ENCODE measurements around the gene CGREF1. TPM values are rescaled to one million over a fixed set of nuclear protein-coding genes. Genes with fewer than 3 reads are reported as not detected.
A peak's percentile ranks its signal among the peaks of the same experiment; 100 is the strongest.

The CGREF1 gene
- polyA plus RNA-seq, 1 of the 3 experiments (the other 2 are of a cell fraction) = 18.3 TPM

- Histone ChIP-seq H3K9me3 (no peaks in the 10 kb centered on the region), H3K4me1 (ENCODE audit: control insufficient read depth in 1 of 2, insufficient read depth in 2 of 2, low read depth in 1 of 2, low read length in 1 of 2) (peaks cover 4 to 21% of the 10 kb centered on the region in 2 experiments; a peak in 2 of 4 replicates), H3K9me2 (no peaks in the 10 kb centered on the region), H3K27ac (ENCODE audit: low read depth in 2 of 2, low read length in 1 of 2) (peak overlapping the region in 1 of 2 experiments; percentile 92; a peak in 1 of 4 replicates), H3F3A (replicated peaks; ENCODE audit: insufficient read depth) (no peaks in the 10 kb centered on the region), H3K4me3 (ENCODE audit: low read depth in 2 of 2, low read length in 1 of 2) (no peak overlapping the region), H3K36me3 (replicated peaks in 1 of 2; ENCODE audit: control insufficient read depth in 1 of 2, insufficient read depth in 2 of 2, low read length in 1 of 2) (no peaks in the 10 kb centered on the region), H4K20me1 (ENCODE audit: insufficient read depth) (no peaks in the 10 kb centered on the region), H3K27me3 (ENCODE audit: insufficient read depth) (no peaks in the 10 kb centered on the region), H3K9ac (no peak overlapping the region), H2AFZ (ENCODE audit: low read depth) (peak overlapping the region; percentile 97; the same call in 1 of the 2 replicates), H3K4me2 (no peak overlapping the region), H3K79me2 (ENCODE audit: insufficient read depth) (no peaks in the 10 kb centered on the region)
- CTCF ChIA-PET = interaction anchor here (0.9 to 8.3 kb wide), 10 partner anchors 9 to 170 kb away, joined by 3 to 131 read pairs (median 8); partner anchors contain the start of genes ABHD1, EMILIN1 and KHK
- TF ChIP-seq RFX5 (IDR thresholded peaks at IDR 0.05; ENCODE audit: low read length) (no peak), CHD2 (IDR thresholded peaks at IDR 0.05; ENCODE audit: low read length, partially characterized antibody) (no peak), EP300 (IDR thresholded peaks at IDR 0.05; ENCODE audit: borderline replicate concordance in 1 of 2, low read depth in 1 of 2, low read length in 1 of 2) (no peak), MXI1 (IDR thresholded peaks at IDR 0.05; ENCODE audit: low read depth, low read length) (no peak), ZBTB33 (IDR thresholded peaks at IDR 0.05; ENCODE audit: borderline replicate concordance, low read depth) (no peak), SIN3A (IDR thresholded peaks at IDR 0.05; ENCODE audit: borderline replicate concordance, low read depth, low read length) (no peak), FOXM1 (IDR thresholded peaks at IDR 0.05; ENCODE audit: low read depth) (no peak), TAF1 (IDR thresholded peaks at IDR 0.05; ENCODE audit: borderline replicate concordance, low read depth, low read length) (no peak), CTCF (IDR thresholded peaks at IDR 0.05) (no peak), GATA2 (CRISPR knock-in tag; IDR thresholded peaks at IDR 0.05) (no peak), PBX3 (IDR thresholded peaks at IDR 0.05) (no peak), RCOR1 (IDR thresholded peaks at IDR 0.05; ENCODE audit: low read length) (no peak), MAX (IDR thresholded peaks at IDR 0.05; ENCODE audit: low read depth) (no peak), REST (IDR thresholded peaks at IDR 0.05; ENCODE audit: low read depth, low read length) (no peak), YY1 (IDR thresholded peaks at IDR 0.05; ENCODE audit: low read depth) (no peak), IRF3 (IDR thresholded peaks at IDR 0.05; ENCODE audit: low read depth, low read length) (no peak)
- DNase-seq = no peak
- WGBS (ENCODE audit: low lambda C conversion rate) = 94% methylated on average over 2 of the region's 2 CpGs
- POLR2A ChIA-PET = interaction anchor here (2.6 kb wide), 1 partner anchor 8 kb away, joined by 14 read pairs; the partner anchor contains the start of gene KHK
Observed at GRCh38 chr2:27095427-27095744, 23.5 kb downstream of the CGREF1 start.

Data from SK-N-SH (cell line).